B cell (primary cell): ENCODE measurements around the gene ASTN1. TPM values are rescaled to one million over a fixed set of nuclear protein-coding genes. Genes with fewer than 3 reads are reported as not detected.

Source experiments
- ATAC-seq: fragments of 200-7000 bp; cut with Tn5 transposase; one replicate; pipeline ENCODE4 v1.10.0; 2021; ENCODE audit warnings: low read depth, mild to moderate bottlenecking, moderate number of reproducible peaks, moderate library complexity
- CTCF ChIA-PET: fragments of 350-600 bp; sonication (Branson Sonifier 250); formaldehyde crosslinking; loops from one replicate; lab custom pipeline; 2021; ENCODE audit warnings: antibody characterized with exemption, inconsistent platforms; lab: Charles Lee
- POLR2A ChIA-PET: fragments of 350-600 bp; sonication (Branson Sonifier 250); formaldehyde crosslinking; loops from one replicate; lab custom pipeline; 2021; ENCODE audit warnings: antibody characterized with exemption; lab: Charles Lee
- DNase-seq: peaks from one replicate; pipeline ENCODE4 v3.0.0; 2013
- H2AFZ ChIP-seq: 2 replicates; pipeline ENCODE4 v1.6.1; 2012; ENCODE audit warnings: mild to moderate bottlenecking, low read depth, low read length; ENCODE audit not compliant: insufficient read depth, poor library complexity, severe bottlenecking
- H3K27ac ChIP-seq, 2 donors: 1 replicate in 1 of 2; 2 replicates in 1 of 2; pipeline ENCODE4 v1.5.1; 2012 to 2013; ENCODE audit warnings: low read length in 2 of 2, mild to moderate bottlenecking in 2 of 2, moderate library complexity in 1 of 2
- H3K27me3 ChIP-seq, 4 experiments: fragments of 200-600 bp in 1 of 4; sonication (generic) in 1 of 4; replicated peaks in 1 of 4; 1 replicate in 2 of 4; 2 replicates in 2 of 4; pipeline versions ENCODE4 v1.6.1 to v1.7.0; 2013 to 2016; ENCODE audit warnings: low read length in 3 of 4, mild to moderate bottlenecking in 2 of 4, mixed read lengths in 1 of 4, moderate library complexity in 1 of 4; ENCODE audit not compliant: insufficient read depth in 4 of 4, control insufficient read depth in 3 of 4; ENCODE audit errors: control extremely low read depth in 1 of 4
- H3K36me3 ChIP-seq, 2 experiments: replicated peaks in 1 of 2; 1 replicate in 1 of 2; 2 replicates in 1 of 2; pipeline versions ENCODE4 v1.6.1 to v1.7.1; 2013; ENCODE audit warnings: low read length in 1 of 2; ENCODE audit not compliant: insufficient read depth in 2 of 2, control insufficient read depth in 1 of 2; ENCODE audit errors: control extremely low read depth in 1 of 2, extremely low read depth in 1 of 2
- H3K4me1 ChIP-seq, 2 donors: fragments of 200-600 bp in 1 of 2; sonication (generic) in 1 of 2; 1 replicate in 1 of 2; 2 replicates in 1 of 2; pipeline versions ENCODE4 v1.5.1 to v1.6.1; 2013 to 2017; ENCODE audit warnings: low read length in 2 of 2; ENCODE audit not compliant: control insufficient read depth in 2 of 2, insufficient read depth in 2 of 2
- H3K4me2 ChIP-seq: replicated peaks from 2 replicates; pipeline ENCODE3; 2012; ENCODE audit warnings: mild to moderate bottlenecking, low read depth, low read length; ENCODE audit not compliant: poor library complexity, severe bottlenecking
- H3K4me3 ChIP-seq, 5 experiments: fragments of 200-600 bp in 1 of 5; sonication (generic) in 1 of 5; 1 replicate in 3 of 5; 2 replicates in 2 of 5; pipeline versions ENCODE4 v1.5.1 to v1.7.0; 2011 to 2016; ENCODE audit warnings: low read length in 4 of 5, mild to moderate bottlenecking in 4 of 5, low read depth in 2 of 5, control low read depth in 1 of 5, moderate library complexity in 1 of 5; ENCODE audit not compliant: insufficient read depth in 1 of 5; ENCODE audit errors: control extremely low read depth in 1 of 5, extremely low read depth in 1 of 5
- H3K79me2 ChIP-seq: fragments of 200-600 bp; sonication (generic); one replicate; pipeline ENCODE4 v1.6.0; 2016; ENCODE audit warnings: low read length; ENCODE audit not compliant: control insufficient read depth, insufficient read depth
- H3K9ac ChIP-seq: fragments of 200-600 bp; sonication (generic); 2 replicates; pipeline ENCODE4 v1.6.1; 2017; ENCODE audit warnings: mild to moderate bottlenecking, low read length, moderate library complexity
- H3K9me3 ChIP-seq, 3 donors: one replicate each; pipeline versions ENCODE4 v1.6.1 to v1.7.1; 2013; ENCODE audit warnings: low read length in 2 of 3; ENCODE audit not compliant: control insufficient read depth in 2 of 3, insufficient read depth in 1 of 3; ENCODE audit errors: control extremely low read depth in 1 of 3
- H4K20me1 ChIP-seq: 2 replicates; pipeline ENCODE4 v1.6.0; 2012; ENCODE audit warnings: mild to moderate bottlenecking, low read length; ENCODE audit not compliant: insufficient read depth, control insufficient read depth, poor library complexity, severe bottlenecking
- H3K27ac Mint-ChIP-seq: one replicate; pipeline ENCODE4 v1.8.0; 2021; ENCODE audit warnings: mixed read lengths
- H3K27me3 Mint-ChIP-seq: one replicate; pipeline ENCODE4 v1.8.0; 2021; ENCODE audit warnings: mixed read lengths
- H3K4me1 Mint-ChIP-seq: one replicate; pipeline ENCODE4 v1.8.0; 2021; ENCODE audit warnings: mixed read lengths
- H3K4me3 Mint-ChIP-seq: one replicate; pipeline ENCODE4 v1.8.0; 2021; ENCODE audit warnings: mixed read lengths
- H3K9me3 Mint-ChIP-seq: one replicate; pipeline ENCODE4 v1.8.0; 2022; ENCODE audit warnings: mixed read lengths; ENCODE audit not compliant: insufficient read depth
- EZH2 ChIP-seq: IDR thresholded peaks from 2 replicates; pipeline ENCODE4 v1.6.1; 2012; ENCODE audit warnings: borderline replicate concordance, low read depth, mild to moderate bottlenecking, moderate library complexity, low read length; ENCODE audit not compliant: insufficient read depth, poor library complexity, severe bottlenecking
- WGBS: methylation state at CpG from one replicate; pipeline ENCODE4 v1.1.5; 2013; ENCODE audit warnings: missing lambda C conversion rate; ENCODE audit not compliant: insufficient coverage; 5-methylcytosine and 5-hydroxymethylcytosine counted together
- intact Hi-C: fragments of 100-400 bp; cut with micrococcal nuclease; formaldehyde crosslinking; loops from one replicate; pipeline ENCODE4 v1.10.0; 2022
- polyA plus RNA-seq: library from polyadenylated mRNA; depleted of rRNA; stranded (reverse); fragments of >200 nt; gene quantifications from 2 replicates; pipeline ENCODE4 v1.2.3, GENCODE V29; 2012
- total RNA-seq, 2 donors: library from RNA; stranded (reverse); fragments of 120-200 nt in 1 of 2; gene quantifications; 1 replicate in 1 of 2; 2 replicates in 1 of 2; pipeline versions ENCODE4 v1.2.3 to v1.2.4, GENCODE V29; 2013 to 2022
- TF ChIP-seq, protein P1 (sequence below): fragments of 200-600 bp; IDR thresholded peaks from one replicate; pipeline ENCODE4 v1.8.0; 2022; ENCODE audit warnings: antibody characterized with exemption, mild to moderate bottlenecking

Gene ASTN1
- total and polyA plus RNA-seq, 2 donors (not counting 1 experiment from before 2014, with no cell fraction given) = not detected

- Histone ChIP-seq H3K4me2 (no peak overlapping the region), H3K4me3 (no peak overlapping the region), H3K36me3 (no peaks in the 10 kb centered on the region), H3K27ac (no peak overlapping the region), H3K9ac (no peak overlapping the region), H3K9me3 (no peaks in the 10 kb centered on the region), H2AFZ (no peak overlapping the region), H4K20me1 (no peaks in the 10 kb centered on the region), H3K4me1 (no peaks in the 10 kb centered on the region), H3K79me2 (no peaks in the 10 kb centered on the region), H3K27me3 (no peaks in the 10 kb centered on the region)
- CTCF ChIA-PET = no interaction called here
- no peaks in the 10 kb centered on the region for H3K27me3 Mint-ChIP-seq
- no peak overlapping the region for H3K27ac Mint-ChIP-seq
- POLR2A ChIA-PET = no interaction called here
- no peak overlapping the region for H3K4me3 Mint-ChIP-seq
- intact Hi-C loops = no loop called here
- no peak for TF ChIP-seq EZH2
- TF ChIP-seq, protein P1, sequence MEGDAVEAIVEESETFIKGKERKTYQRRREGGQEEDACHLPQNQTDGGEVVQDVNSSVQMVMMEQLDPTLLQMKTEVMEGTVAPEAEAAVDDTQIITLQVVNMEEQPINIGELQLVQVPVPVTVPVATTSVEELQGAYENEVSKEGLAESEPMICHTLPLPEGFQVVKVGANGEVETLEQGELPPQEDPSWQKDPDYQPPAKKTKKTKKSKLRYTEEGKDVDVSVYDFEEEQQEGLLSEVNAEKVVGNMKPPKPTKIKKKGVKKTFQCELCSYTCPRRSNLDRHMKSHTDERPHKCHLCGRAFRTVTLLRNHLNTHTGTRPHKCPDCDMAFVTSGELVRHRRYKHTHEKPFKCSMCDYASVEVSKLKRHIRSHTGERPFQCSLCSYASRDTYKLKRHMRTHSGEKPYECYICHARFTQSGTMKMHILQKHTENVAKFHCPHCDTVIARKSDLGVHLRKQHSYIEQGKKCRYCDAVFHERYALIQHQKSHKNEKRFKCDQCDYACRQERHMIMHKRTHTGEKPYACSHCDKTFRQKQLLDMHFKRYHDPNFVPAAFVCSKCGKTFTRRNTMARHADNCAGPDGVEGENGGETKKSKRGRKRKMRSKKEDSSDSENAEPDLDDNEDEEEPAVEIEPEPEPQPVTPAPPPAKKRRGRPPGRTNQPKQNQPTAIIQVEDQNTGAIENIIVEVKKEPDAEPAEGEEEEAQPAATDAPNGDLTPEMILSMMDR = no peak
- no CpG with 5 or more reads among the region's 2 CpGs for WGBS
- H3K9me3 Mint-ChIP-seq = no peaks in the 10 kb centered on the region
- H3K4me1 Mint-ChIP-seq = no peaks in the 10 kb centered on the region
- ATAC-seq (no peak), DNase-seq (no peak)
Observed at GRCh38 chr1:177012342-177012925, 152.1 kb downstream of the ASTN1 start.

- Histone ChIP-seq H3K9ac (no peak overlapping the region), H4K20me1 (no peaks in the 10 kb centered on the region), H3K4me3 (no peak overlapping the region), H3K79me2 (no peaks in the 10 kb centered on the region), H3K4me1 (no peaks in the 10 kb centered on the region), H2AFZ (no peak overlapping the region), H3K27ac (no peak overlapping the region), H3K36me3 (no peaks in the 10 kb centered on the region), H3K27me3 (no peaks in the 10 kb centered on the region), H3K9me3 (no peaks in the 10 kb centered on the region), H3K4me2 (no peak overlapping the region)
- POLR2A ChIA-PET = no interaction called here
- Mint-ChIP-seq H3K4me3 (no peak overlapping the region), H3K4me1 (no peaks in the 10 kb centered on the region), H3K9me3 (no peaks in the 10 kb centered on the region), H3K27ac (no peak overlapping the region), H3K27me3 (no peaks in the 10 kb centered on the region)
- no CpG with 5 or more reads among the region's 1 CpG for WGBS
- no peak for TF ChIP-seq EZH2
- TF ChIP-seq, protein P1 = no peak
- ATAC-seq (no peak), DNase-seq (no peak)
- CTCF ChIA-PET = no interaction called here
- intact Hi-C loops = no loop called here
Observed at GRCh38 chr1:177011508-177011907, 153.0 kb downstream of the ASTN1 start.
